Endodermal cell (in vitro differentiated cells): ENCODE results near the gene TSPAN11. TPM values are rescaled to one million over a fixed set of nuclear protein-coding genes. Genes with fewer than 3 reads are reported as not detected.

Experiments
- DNase-seq: peaks from one replicate; pipeline ENCODE4 v3.0.0-alpha.2; 2017
- H3K27ac ChIP-seq: 2 replicates; pipeline ENCODE4 v1.5.1; 2013; ENCODE audit warnings: mild to moderate bottlenecking, low read depth, low read length, moderate library complexity
- H3K27me3 ChIP-seq: 2 replicates; pipeline ENCODE4 v1.6.1; 2013; ENCODE audit warnings: mild to moderate bottlenecking, low read length, moderate library complexity; ENCODE audit not compliant: insufficient read depth, control insufficient read depth, poor library complexity, severe bottlenecking
- H3K36me3 ChIP-seq: 2 replicates; pipeline ENCODE4 v1.7.0; 2013; ENCODE audit warnings: mild to moderate bottlenecking, low read length, moderate library complexity; ENCODE audit not compliant: control insufficient read depth, insufficient read depth
- H3K4me1 ChIP-seq: one replicate; pipeline ENCODE4 v1.7.0; 2013; ENCODE audit warnings: low read length; ENCODE audit not compliant: control insufficient read depth, insufficient read depth
- H3K4me3 ChIP-seq: 2 replicates; pipeline ENCODE4 v1.5.1; 2013; ENCODE audit warnings: mild to moderate bottlenecking, low read length, moderate library complexity
- H3K9ac ChIP-seq: 2 replicates; pipeline ENCODE4 v1.6.1; 2013; ENCODE audit warnings: mild to moderate bottlenecking, low read length, moderate library complexity; ENCODE audit not compliant: poor library complexity, severe bottlenecking; ENCODE audit errors: extremely low read depth
- H3K9me3 ChIP-seq: 2 replicates; pipeline ENCODE4 v1.6.1; 2013; ENCODE audit warnings: mild to moderate bottlenecking, low read length, moderate library complexity; ENCODE audit not compliant: control insufficient read depth
- H3K27ac Mint-ChIP-seq: 2 replicates; pipeline ENCODE4 v1.8.0; 2020; ENCODE audit warnings: mixed read lengths
- H3K27me3 Mint-ChIP-seq: 2 replicates; pipeline ENCODE4 v1.8.0; 2021; ENCODE audit warnings: mild to moderate bottlenecking, mixed read lengths; ENCODE audit not compliant: insufficient read depth
- H3K36me3 Mint-ChIP-seq: 2 replicates; pipeline ENCODE4 v1.8.0; 2020; ENCODE audit warnings: low read depth, mixed read lengths
- H3K4me1 Mint-ChIP-seq: 2 replicates; pipeline ENCODE4 v1.8.0; 2020; ENCODE audit warnings: mixed read lengths
- H3K4me3 Mint-ChIP-seq: 2 replicates; pipeline ENCODE4 v1.8.0; 2020; ENCODE audit warnings: mild to moderate bottlenecking, moderate library complexity, mixed read lengths
- H3K9me3 Mint-ChIP-seq: 2 replicates; pipeline ENCODE4 v1.8.0; 2020; ENCODE audit warnings: mild to moderate bottlenecking, mixed read lengths
- CTCF ChIP-seq: fragments of 200-600 bp; sonication (generic); conservative IDR thresholded peaks from 2 replicates; pipeline ENCODE4 v1.5.0; 2021; ENCODE audit warnings: antibody characterized with exemption, mild to moderate bottlenecking
- WGBS, 2 experiments: methylation state at CpG; one replicate each; pipeline versions ENCODE4 v1.1.5 to v1.1.7; 2013; ENCODE audit warnings: missing lambda C conversion rate in 2 of 2, mixed read lengths in 1 of 2; ENCODE audit not compliant: insufficient coverage in 1 of 2, insufficient read length in 1 of 2; 5-methylcytosine and 5-hydroxymethylcytosine counted together
- total RNA-seq, 2 donors: library from RNA; stranded (reverse); fragmentation: NEBNext Ultra II Directional in 1 of 2; extraction: Animal tissue kit (Norgen Biotek cat#: 25700) in 1 of 2; gene quantifications; 2 replicates in 1 of 2; 3 replicates in 1 of 2; pipeline ENCODE4 v1.2.1, GENCODE V29; 2021

Gene TSPAN11
- total RNA-seq, 2 donors from 2014 or later: 0.20 to 3.6 TPM

GRCh38 chr12:30961030-30961429, 34.5 kb downstream of the TSPAN11 start:
- H3K9me3 ChIP-seq: no peaks in the 10 kb centered on the region
- no peaks in the 10 kb centered on the region for H3K36me3 ChIP-seq
- no peak overlapping the region for H3K4me3 Mint-ChIP-seq
- 90 to 94% methylated on average over 3 of the region's 3 CpGs for WGBS, 2 experiments
- H3K27me3 Mint-ChIP-seq: peaks cover 2% of the 10 kb centered on the region
- H3K4me1 ChIP-seq: no peaks in the 10 kb centered on the region
- H3K4me3 ChIP-seq: no peak overlapping the region
- H3K36me3 Mint-ChIP-seq: no peaks in the 10 kb centered on the region
- H3K27me3 ChIP-seq: no peaks in the 10 kb centered on the region
- no peak overlapping the region for H3K27ac ChIP-seq
- TF ChIP-seq CTCF: no peak
- no peak for DNase-seq
- H3K9me3 Mint-ChIP-seq: no peaks in the 10 kb centered on the region
- H3K4me1 Mint-ChIP-seq: no peaks in the 10 kb centered on the region
- H3K27ac Mint-ChIP-seq: no peak overlapping the region
- no peak overlapping the region for H3K9ac ChIP-seq

- Mint-ChIP-seq H3K27ac (no peak overlapping the region), H3K4me1 (no peaks in the 10 kb centered on the region), H3K27me3 (peaks cover 2% of the 10 kb centered on the region), H3K9me3 (no peaks in the 10 kb centered on the region), H3K36me3 (no peaks in the 10 kb centered on the region), H3K4me3 (no peak overlapping the region)
- Histone ChIP-seq H3K9me3 (no peaks in the 10 kb centered on the region), H3K4me3 (no peak overlapping the region), H3K9ac (no peak overlapping the region), H3K36me3 (no peaks in the 10 kb centered on the region), H3K27ac (no peak overlapping the region), H3K27me3 (no peaks in the 10 kb centered on the region), H3K4me1 (no peaks in the 10 kb centered on the region)
- DNase-seq: no peak
- TF ChIP-seq CTCF: no peak
- WGBS, 2 experiments: 100% methylated on average over 2 of the region's 2 CpGs
Observed at GRCh38 chr12:30962047-30962446, 35.5 kb downstream of the TSPAN11 start.

GRCh38 chr12:30963709-30964564, 37.4 kb downstream of the TSPAN11 start:
- no peaks in the 10 kb centered on the region for H3K4me1 Mint-ChIP-seq
- H3K9me3 Mint-ChIP-seq: no peaks in the 10 kb centered on the region
- TF ChIP-seq CTCF: peak; percentile 16
- no peak overlapping the region for H3K27ac Mint-ChIP-seq
- Histone ChIP-seq H3K36me3 (no peaks in the 10 kb centered on the region), H3K27me3 (no peaks in the 10 kb centered on the region), H3K9ac (no peak overlapping the region), H3K9me3 (no peaks in the 10 kb centered on the region), H3K4me3 (no peak overlapping the region), H3K4me1 (no peaks in the 10 kb centered on the region), H3K27ac (no peak overlapping the region)
- H3K27me3 Mint-ChIP-seq: no peaks in the 10 kb centered on the region
- WGBS, 2 experiments: 88 to 95% methylated on average over 9 to 21 of the region's 21 CpGs
- H3K36me3 Mint-ChIP-seq: no peaks in the 10 kb centered on the region
- DNase-seq: no peak
- H3K4me3 Mint-ChIP-seq: no peak overlapping the region
